Measurements from ENCODE around the gene FCGR3A.
"Not testable (repeated sequence)": the region's sequence is repeated elsewhere in the genome, so short reads cannot be mapped to it uniquely, and the experiment has no call there.

Gene FCGR3A

DNA sequence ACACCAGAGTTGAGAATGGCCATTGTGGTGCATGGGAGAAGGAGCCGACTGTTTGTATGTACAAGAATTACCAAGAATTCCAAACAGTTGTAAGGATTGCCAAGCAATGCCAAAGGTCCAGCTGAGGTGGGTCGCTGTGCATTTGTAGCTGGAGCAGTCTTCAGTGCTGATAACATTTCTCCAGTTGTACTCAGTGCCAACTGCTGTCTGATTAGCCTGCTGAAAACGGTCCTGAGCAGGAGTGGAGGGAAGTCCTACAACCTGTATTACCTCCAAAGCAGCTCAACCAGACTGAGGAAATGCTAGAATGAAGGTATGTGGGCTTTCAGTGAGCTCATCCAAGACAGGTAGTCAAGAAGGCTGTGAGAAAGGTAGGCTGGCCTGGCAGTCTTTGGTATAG, 6.5 kb upstream of the FCGR3A start:
- DNase-seq, result not testable (repeated sequence)

GRCh38 chr1:161554815-161555417, 5.3 kb upstream of the FCGR3A start:
- DNase-seq, result not testable (repeated sequence)

DNA sequence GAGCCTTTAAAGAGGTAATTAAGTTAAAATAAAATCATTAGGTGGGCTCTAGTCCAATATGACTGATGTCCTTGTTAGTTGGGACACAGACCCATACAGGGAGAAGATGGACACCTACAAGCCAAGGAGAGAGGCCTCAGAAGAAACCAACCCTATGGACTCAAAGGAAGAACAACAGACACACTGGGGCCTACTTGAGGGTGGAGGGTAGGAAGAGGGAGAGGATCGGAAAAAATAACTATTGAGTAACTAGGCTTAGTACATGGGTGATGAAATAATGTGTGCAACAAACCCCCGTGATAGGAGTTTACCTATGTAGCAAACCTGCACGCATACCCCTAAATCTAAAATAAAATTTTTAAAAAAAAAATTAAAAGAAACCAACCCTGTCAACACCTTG, 4.7 kb upstream of the FCGR3A start:
- DNase-seq, result not testable (repeated sequence)

GRCh38 chr1:161553631-161554030, 4.0 kb upstream of the FCGR3A start:
- not testable (repeated sequence) for DNase-seq

- not testable (repeated sequence) for DNase-seq
These were observed 1.3 kb upstream of the FCGR3A start for GRCh38 chr1:161550942-161551341.

DNA sequence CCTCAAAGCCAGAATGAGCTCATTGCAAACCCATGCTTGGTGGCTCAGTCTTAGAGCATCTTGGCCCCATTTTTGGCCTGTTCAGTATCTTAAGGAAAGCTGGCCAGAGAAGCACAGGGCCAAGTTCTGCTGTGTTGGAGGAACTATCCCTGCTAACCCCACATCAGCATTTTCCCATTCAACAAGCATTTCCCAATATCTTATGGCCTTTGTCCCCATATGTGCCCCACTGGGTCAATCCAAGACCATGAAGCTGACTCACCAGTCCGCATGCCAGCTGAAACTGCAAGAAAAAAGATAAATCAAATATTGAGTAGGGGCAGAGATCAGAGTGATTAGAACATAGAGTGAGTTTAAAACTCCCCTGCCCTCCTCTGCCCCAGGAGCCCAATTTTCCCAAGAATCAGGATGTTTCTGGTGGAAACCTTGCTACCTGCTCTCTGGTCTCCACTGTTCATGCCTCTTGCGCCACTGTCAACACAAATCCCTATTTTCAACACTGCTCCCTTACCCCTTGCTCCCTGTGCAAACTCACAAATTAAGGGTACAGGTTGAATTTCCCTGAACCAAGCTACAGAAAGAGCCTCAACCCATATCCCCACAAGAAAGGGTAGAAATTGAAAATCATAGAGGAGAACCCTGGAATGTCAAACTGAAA, 740 bp downstream of the FCGR3A start:
- DNase-seq, result not testable (repeated sequence)

GRCh38 chr1:161547995-161548741, 1.4 kb downstream of the FCGR3A start:
- DNase-seq, result not testable (repeated sequence)

GRCh38 chr1:161545005-161545731, 4.5 kb downstream of the FCGR3A start:
- DNase-seq, result not testable (repeated sequence)

DNA sequence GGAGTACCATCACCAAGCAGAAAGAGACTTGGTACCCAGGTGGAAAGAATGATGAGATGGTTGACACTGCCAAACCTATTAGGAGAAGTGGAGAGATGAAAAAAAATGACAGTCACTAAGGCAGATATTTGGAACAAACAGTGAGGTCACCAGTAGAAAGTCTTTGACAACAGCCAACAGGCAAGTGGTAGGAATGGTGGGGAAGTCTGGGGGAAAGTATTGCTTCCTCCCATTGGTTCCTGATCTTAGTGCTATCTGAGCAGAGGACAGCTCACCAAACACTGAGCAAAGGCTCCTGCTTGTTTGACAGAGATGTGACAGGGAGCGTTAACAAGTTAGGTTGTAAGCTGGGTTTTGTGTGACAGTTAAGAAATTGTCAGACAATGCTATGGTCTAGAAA, 6.5 kb downstream of the FCGR3A start:
- DNase-seq, result not testable (repeated sequence)

DNA sequence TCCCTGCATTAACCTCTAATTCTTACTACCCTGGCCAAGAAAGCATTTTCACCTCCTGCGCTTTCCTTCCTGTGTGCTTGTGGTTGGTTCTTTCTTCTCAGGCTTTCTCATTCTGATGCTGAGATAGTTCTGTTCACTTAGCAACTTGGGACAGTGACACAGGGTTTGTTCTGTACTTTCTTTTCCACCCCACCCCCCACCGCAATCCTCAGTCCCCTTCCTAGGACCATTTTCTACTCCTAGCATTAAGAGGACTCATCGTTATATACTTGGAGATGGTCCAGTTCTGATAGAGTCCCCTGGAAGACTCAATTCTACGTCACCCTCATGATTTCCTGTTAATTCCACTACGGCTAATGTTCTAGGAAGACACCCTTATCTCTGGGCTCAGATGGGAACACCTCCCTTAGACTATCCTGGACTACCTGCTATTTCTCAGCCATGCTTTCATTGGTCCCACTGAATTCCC, 7.5 kb downstream of the FCGR3A start:
- DNase-seq, result peak in 1 of 2 experiments; percentile 50

GRCh38 chr1:161540570-161540960, 9.1 kb downstream of the FCGR3A start:
- not testable (repeated sequence) for DNase-seq

GRCh38 chr1:161539731-161540569, 9.7 kb downstream of the FCGR3A start:
- peak; percentile 93 to 99 for DNase-seq

DNA sequence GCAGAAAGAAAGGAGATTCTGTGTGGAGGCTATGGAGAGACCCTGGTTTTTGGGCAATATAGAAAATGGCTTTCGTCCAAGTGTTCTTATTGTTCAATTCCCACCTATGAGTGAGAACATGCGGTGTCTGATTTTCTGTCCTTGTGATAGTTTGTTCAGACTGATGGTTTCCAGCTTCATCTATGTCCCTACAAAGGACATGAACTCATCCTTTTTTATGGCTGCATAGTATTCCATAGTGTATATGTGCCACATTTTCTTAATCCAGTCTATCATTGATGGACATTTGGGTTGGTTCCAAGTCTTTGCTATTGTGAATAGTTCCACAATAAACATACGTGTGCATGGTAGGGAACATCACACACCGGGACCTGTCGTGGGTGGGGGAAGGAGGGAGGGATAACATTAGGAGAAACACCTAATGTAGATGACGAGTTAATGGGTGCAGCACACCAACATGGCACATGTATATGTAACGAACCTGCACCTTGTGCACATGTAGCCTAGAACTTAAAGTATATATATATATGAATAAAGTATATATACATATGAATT, 10.6 kb downstream of the FCGR3A start:
- not testable (repeated sequence) for DNase-seq

- not testable (repeated sequence) for DNase-seq
These were observed 12.4 kb downstream of the FCGR3A start for GRCh38 chr1:161537068-161537669.

DNA sequence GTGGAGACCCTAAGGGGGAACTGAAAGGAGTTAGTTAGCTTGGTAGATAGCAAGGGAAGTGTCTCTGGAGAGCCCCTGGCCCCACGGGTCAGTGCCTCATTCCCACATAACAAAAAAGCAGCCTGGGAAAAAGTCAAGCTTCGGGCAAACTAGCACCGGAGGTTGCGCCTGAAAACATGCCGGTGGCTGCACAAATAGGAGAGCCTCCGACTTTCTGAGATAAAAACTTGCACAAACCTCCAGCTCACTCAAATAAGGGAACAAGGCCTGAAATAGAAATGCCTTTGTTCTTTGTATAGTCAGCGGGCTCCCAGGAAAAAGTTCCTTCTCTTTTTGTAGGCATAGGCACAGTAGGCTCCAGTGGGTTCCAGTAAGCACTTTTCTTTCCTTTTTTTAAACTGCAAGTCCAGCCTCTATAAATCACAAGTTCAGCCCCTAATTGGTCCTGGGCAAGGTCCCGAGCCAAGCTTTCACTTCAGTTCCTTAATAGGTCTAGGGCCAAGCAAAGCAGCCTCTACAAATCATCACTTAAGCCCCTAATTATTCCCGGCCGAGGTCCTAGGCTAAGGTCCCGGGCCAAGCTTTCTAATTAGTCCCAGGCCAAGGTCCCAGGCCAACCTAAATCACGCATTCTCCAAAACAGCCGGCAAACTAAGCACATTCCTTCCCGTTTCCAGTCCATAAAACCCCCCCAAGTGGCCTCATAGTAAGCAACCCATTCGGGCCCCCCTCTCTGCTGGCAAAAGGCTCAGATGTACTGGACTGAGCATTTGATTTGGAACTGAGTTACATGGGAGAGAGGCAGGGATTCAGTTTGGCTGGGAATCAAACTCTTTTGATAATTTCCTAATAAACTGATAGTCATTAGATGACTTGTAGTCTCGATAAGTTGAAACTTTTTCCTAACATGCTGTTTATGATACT, 16.7 kb downstream of the FCGR3A start:
- DNase-seq, result not testable (repeated sequence)

- DNase-seq, result no peak
These were observed 17.5 kb downstream of the FCGR3A start for GRCh38 chr1:161531986-161532643.

GRCh38 chr1:161530671-161531641, 18.7 kb downstream of the FCGR3A start:
- peak; percentile 93 to 94 for DNase-seq

DNA sequence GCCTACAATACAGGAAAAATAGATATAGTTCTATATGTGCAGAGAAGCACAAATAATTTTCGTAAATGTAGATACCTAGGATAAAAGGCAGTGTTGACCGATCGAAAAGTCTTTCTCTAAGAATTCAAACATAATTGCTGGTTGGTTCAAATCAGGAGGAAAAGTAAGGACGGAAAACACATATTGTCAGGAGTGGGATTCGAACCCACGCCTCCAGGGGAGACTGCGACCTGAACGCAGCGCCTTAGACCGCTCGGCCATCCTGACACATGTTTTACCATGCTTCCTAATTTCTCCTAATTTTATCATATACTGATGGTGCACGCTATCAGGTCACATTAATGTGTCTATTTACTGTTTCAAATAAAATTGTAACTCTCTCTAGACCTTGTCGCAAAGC, 19.5 kb downstream of the FCGR3A start:
- peak; percentile 75 to 76 for DNase-seq

All from stimulated activated CD4-positive, alpha-beta T cell treated with anti-CD3 and anti-CD28 coated beads, Interleukin-4, amount 100 ng/mL, for 4 hours (primary cell).